Measurements from ENCODE around the gene FAM3B. TPM values are rescaled to one million over a fixed set of nuclear protein-coding genes. Genes with fewer than 3 reads are reported as not detected.

The FAM3B gene
- total and polyA plus RNA-seq, 2 experiments from 2014 or later, result not detected

- TF ChIP-seq EZH2phosphoT487 (IDR thresholded peaks at IDR 0.05; ENCODE audit: insufficient read depth, low read depth), result no peak
- TF ChIP-seq EZH2 (IDR thresholded peaks at IDR 0.05; ENCODE audit: insufficient read depth, poor library complexity, severe bottlenecking), result no peak
- no peak overlapping the region for H3K4me2 ChIP-seq (ENCODE audit: unreplicated experiment)
- no peaks in the 10 kb centered on the region for H3K9me2 ChIP-seq (ENCODE audit: insufficient read depth)
- 70 to 71% methylated on average over 19 to 20 of the region's 20 CpGs for WGBS, 2 experiments (ENCODE audit: low coverage in 1 of 2, low lambda C conversion rate in 2 of 2, missing lambda C conversion rate in 2 of 2)
- no peaks in the 10 kb centered on the region for H3K79me2 ChIP-seq (ENCODE audit: insufficient read depth)
- H3K4me3 ChIP-seq, result no peak overlapping the region
- no peak for DNase-seq
- H3K9ac ChIP-seq, result no peak overlapping the region
- no peak overlapping the region for H2AFZ ChIP-seq
- no peaks in the 10 kb centered on the region for H3K36me3 ChIP-seq (ENCODE audit: low read depth)
- no peaks in the 10 kb centered on the region for H3K4me1 ChIP-seq (ENCODE audit: insufficient read depth)
- H3K9me3 ChIP-seq (ENCODE audit: low read depth), result no peaks in the 10 kb centered on the region
- H3K27ac ChIP-seq, result no peak overlapping the region
- H3F3A ChIP-seq (ENCODE audit: insufficient read depth), result no peaks in the 10 kb centered on the region
- H4K20me1 ChIP-seq (ENCODE audit: insufficient read depth), result no peaks in the 10 kb centered on the region
- peaks cover 32% of the 10 kb centered on the region for H3K27me3 ChIP-seq (replicated peaks; ENCODE audit: insufficient read depth)
- in situ Hi-C loops (cut with MboI), result no loop called here
These were observed 4.8 kb downstream of the FAM3B start for GRCh38 chr21:41321211-41321907.

DNA sequence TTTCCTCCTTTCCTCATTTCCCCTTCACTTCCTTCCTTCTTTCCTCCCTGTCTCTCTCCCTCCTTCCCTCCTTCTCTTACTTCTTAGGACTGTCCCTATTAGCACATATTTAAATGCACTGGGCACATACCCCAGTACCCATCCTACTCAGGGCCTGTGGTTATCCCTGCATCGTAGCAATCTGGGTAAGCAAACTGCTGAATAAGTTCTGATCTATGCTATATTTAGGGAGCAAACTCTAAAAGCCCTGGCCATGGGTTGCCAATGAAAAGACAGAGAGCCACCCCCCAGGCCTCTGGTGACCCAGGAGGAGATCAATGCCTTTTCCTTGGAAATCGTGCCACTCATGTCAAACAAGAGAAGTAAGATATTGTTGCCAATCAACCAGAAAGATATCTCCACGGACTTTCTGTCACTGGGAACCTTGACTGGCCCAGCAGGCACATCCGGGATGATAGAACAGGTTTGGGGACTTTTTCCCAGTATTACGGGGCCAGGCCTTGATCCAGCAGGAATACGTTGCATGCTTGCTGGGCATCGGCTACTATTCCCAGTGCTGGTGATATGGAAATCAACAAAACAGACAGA lies 5.4 kb downstream of the FAM3B start:
- no peak overlapping the region for H2AFZ ChIP-seq
- no peaks in the 10 kb centered on the region for H3K9me3 ChIP-seq (ENCODE audit: low read depth)
- no peaks in the 10 kb centered on the region for H3F3A ChIP-seq (ENCODE audit: insufficient read depth)
- no peak overlapping the region for H3K4me3 ChIP-seq
- in situ Hi-C loops (cut with MboI), result no loop called here
- H3K4me1 ChIP-seq (ENCODE audit: insufficient read depth), result no peaks in the 10 kb centered on the region
- H3K36me3 ChIP-seq (ENCODE audit: low read depth), result no peaks in the 10 kb centered on the region
- WGBS, 2 experiments (ENCODE audit: low coverage in 1 of 2, low lambda C conversion rate in 2 of 2, missing lambda C conversion rate in 2 of 2), result 49 to 57% methylated on average over 7 of the region's 7 CpGs
- no peaks in the 10 kb centered on the region for H3K9me2 ChIP-seq (ENCODE audit: insufficient read depth)
- H3K9ac ChIP-seq, result no peak overlapping the region
- no peak for DNase-seq
- no peak overlapping the region for H3K27ac ChIP-seq
- H3K27me3 ChIP-seq (replicated peaks; ENCODE audit: insufficient read depth), result peaks cover 26% of the 10 kb centered on the region
- H3K79me2 ChIP-seq (ENCODE audit: insufficient read depth), result no peaks in the 10 kb centered on the region
- no peaks in the 10 kb centered on the region for H4K20me1 ChIP-seq (ENCODE audit: insufficient read depth)
- TF ChIP-seq EZH2phosphoT487 (IDR thresholded peaks at IDR 0.05; ENCODE audit: insufficient read depth, low read depth), result no peak
- no peak for TF ChIP-seq EZH2 (IDR thresholded peaks at IDR 0.05; ENCODE audit: insufficient read depth, poor library complexity, severe bottlenecking)
- H3K4me2 ChIP-seq (ENCODE audit: unreplicated experiment), result no peak overlapping the region

DNA sequence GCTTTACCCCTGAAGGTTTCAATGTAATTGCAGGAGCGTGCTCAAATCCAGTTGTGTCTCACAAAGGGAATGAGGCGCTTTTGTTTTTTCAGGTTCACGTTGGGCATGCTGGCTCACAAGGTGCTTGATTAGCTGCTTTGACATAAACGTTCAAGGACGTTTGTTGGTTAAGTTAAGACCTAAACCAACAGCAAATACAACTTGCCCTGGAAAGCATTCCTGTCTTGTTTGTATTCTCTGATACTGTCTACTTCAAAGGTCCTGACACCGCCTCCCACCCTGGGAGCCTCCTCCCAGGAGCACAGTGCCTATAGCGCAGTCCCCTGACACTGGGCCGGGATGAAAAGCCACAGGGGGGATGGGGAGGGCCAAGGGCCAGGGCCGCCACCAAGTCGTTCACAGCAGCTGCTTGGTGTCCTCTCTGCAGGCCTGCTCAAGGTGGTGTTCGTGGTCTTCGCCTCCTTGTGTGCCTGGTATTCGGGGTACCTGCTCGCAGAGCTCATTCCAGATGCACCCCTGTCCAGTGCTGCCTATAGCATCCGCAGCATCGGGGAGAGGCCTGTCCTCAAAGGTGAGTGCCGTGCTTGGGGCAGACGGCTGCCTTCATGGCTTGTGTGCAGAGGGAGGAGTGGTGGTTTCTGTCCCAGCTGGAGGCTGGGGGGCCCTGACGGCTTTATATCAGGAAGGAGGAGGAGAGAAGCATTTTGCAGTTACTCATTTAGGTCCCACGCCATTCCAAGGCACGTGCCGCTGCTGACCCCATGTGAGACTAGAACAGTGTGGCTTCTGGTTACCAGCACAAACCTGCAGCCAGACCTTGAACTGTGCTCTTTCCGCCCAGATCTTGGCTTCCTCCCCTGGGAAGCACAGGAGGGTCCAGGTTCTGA lies 6.1 kb downstream of the FAM3B start:
- in situ Hi-C loops (cut with MboI), result no loop called here
- Histone ChIP-seq H3K79me2 (ENCODE audit: insufficient read depth) (no peaks in the 10 kb centered on the region), H3K9ac (no peak overlapping the region), H3K4me3 (no peak overlapping the region), H3F3A (ENCODE audit: insufficient read depth) (no peaks in the 10 kb centered on the region), H3K4me2 (ENCODE audit: unreplicated experiment) (no peak overlapping the region), H3K27ac (no peak overlapping the region), H4K20me1 (ENCODE audit: insufficient read depth) (no peaks in the 10 kb centered on the region), H2AFZ (no peak overlapping the region), H3K27me3 (replicated peaks; ENCODE audit: insufficient read depth) (peaks cover 19% of the 10 kb centered on the region), H3K36me3 (ENCODE audit: low read depth) (no peaks in the 10 kb centered on the region), H3K4me1 (ENCODE audit: insufficient read depth) (no peaks in the 10 kb centered on the region), H3K9me3 (ENCODE audit: low read depth) (no peaks in the 10 kb centered on the region), H3K9me2 (ENCODE audit: insufficient read depth) (no peaks in the 10 kb centered on the region)
- DNase-seq, result no peak
- 56 to 58% methylated on average over 21 to 23 of the region's 23 CpGs for WGBS, 2 experiments (ENCODE audit: low coverage in 1 of 2, low lambda C conversion rate in 2 of 2, missing lambda C conversion rate in 2 of 2)
- TF ChIP-seq EZH2phosphoT487 (IDR thresholded peaks at IDR 0.05; ENCODE audit: insufficient read depth, low read depth), result no peak
- no peak for TF ChIP-seq EZH2 (IDR thresholded peaks at IDR 0.05; ENCODE audit: insufficient read depth, poor library complexity, severe bottlenecking)

DNA sequence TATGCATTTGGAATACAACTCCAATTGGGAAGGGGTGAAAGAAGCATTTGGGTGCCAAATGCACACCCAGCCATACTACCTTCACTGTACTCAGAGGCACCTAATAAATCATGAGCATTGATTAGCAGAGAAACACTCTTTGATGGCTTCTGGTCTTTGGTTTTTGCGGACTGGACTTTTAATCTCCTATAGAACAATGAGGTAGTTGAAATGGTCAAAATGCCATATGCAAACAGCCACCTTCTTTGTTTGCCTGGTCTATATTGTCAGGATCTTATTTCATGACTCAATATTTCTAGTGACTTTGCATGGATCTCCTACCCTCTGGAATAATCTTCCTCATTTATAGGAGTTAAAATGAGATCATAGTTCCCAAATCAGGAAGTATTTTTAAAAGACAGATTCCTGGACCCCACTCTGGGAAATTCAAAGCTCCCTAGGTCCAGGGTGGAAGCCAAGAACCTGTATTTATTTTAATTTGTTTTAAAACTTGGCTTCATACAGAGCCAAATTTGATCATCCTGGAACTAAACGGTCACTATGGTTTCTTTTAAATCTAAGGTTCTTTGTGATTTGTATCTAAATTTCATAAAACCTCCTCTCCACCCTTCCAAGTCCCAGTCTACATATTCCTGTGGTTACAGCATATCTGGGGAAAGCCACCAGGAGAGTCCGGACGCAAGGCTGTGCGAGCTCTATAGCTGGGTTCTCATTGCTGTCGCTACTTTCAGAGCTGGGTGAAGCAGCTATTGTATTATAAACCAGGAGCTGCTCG lies 8.7 kb downstream of the FAM3B start:
- DNase-seq, result no peak
- no peaks in the 10 kb centered on the region for H3K79me2 ChIP-seq (ENCODE audit: insufficient read depth)
- H3K9me3 ChIP-seq (ENCODE audit: low read depth), result no peaks in the 10 kb centered on the region
- peaks cover 12% of the 10 kb centered on the region for H3K27me3 ChIP-seq (replicated peaks; ENCODE audit: insufficient read depth)
- TF ChIP-seq EZH2phosphoT487 (IDR thresholded peaks at IDR 0.05; ENCODE audit: insufficient read depth, low read depth) (no peak), EZH2 (IDR thresholded peaks at IDR 0.05; ENCODE audit: insufficient read depth, poor library complexity, severe bottlenecking) (no peak)
- no peaks in the 10 kb centered on the region for H4K20me1 ChIP-seq (ENCODE audit: insufficient read depth)
- no peak overlapping the region for H3K27ac ChIP-seq
- H3F3A ChIP-seq (ENCODE audit: insufficient read depth), result no peaks in the 10 kb centered on the region
- H3K36me3 ChIP-seq (ENCODE audit: low read depth), result no peaks in the 10 kb centered on the region
- WGBS, 2 experiments (ENCODE audit: low coverage in 1 of 2, low lambda C conversion rate in 2 of 2, missing lambda C conversion rate in 2 of 2), result 70 to 73% methylated on average over 7 of the region's 7 CpGs
- in situ Hi-C loops (cut with MboI), result no loop called here
- H2AFZ ChIP-seq, result no peak overlapping the region
- H3K9me2 ChIP-seq (ENCODE audit: insufficient read depth), result no peaks in the 10 kb centered on the region
- H3K4me2 ChIP-seq (ENCODE audit: unreplicated experiment), result no peak overlapping the region
- H3K9ac ChIP-seq, result no peak overlapping the region
- no peak overlapping the region for H3K4me3 ChIP-seq
- no peaks in the 10 kb centered on the region for H3K4me1 ChIP-seq (ENCODE audit: insufficient read depth)

Measured in GM23248 (cell line).